ENCODE results near the gene OPCML.

OPCML gene

DNA sequence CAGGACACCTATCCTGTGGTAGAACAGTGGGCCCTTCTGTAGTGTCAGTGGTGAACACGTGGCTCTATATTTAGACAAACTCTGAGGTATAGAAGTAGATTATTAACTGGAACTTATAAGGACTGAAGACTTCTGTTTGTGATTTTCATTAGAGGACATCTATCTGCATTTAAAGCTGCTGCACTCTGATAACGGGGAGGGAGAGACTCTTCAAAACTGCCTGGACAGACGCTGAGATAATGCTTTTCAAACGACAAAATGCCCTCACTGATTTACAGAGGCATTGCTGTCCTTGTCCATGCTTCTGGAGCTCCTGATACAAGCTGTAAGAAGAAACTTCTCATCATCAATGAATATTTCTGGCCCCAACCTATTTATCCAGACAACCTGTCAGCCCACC, 425.2 kb downstream of the OPCML start:
- TF ChIP-seq ZNF70 (CRISPR knock-in tag; IDR thresholded peaks at IDR 0.05) (no peak), TCF4 (CRISPR knock-in tag; IDR thresholded peaks at IDR 0.05; ENCODE audit: borderline replicate concordance) (no peak), ZC3H10 (CRISPR knock-in tag; IDR thresholded peaks at IDR 0.05) (no peak), RARB (CRISPR knock-in tag; IDR thresholded peaks at IDR 0.05) (no peak), TOX (CRISPR knock-in tag; IDR thresholded peaks at IDR 0.05; ENCODE audit: borderline replicate concordance) (no peak), ZNF8 (CRISPR knock-in tag; IDR thresholded peaks at IDR 0.05) (no peak), GLIS3 (CRISPR knock-in tag; IDR thresholded peaks at IDR 0.05) (no peak), ISL1 (CRISPR knock-in tag; IDR thresholded peaks at IDR 0.05) (no peak), ZFP3 (CRISPR knock-in tag; IDR thresholded peaks at IDR 0.05) (no peak), CSDC2 (CRISPR knock-in tag; IDR thresholded peaks at IDR 0.05) (no peak), OSR1 (CRISPR knock-in tag; IDR thresholded peaks at IDR 0.05) (no peak), SNAI2 (CRISPR knock-in tag; IDR thresholded peaks at IDR 0.05) (no peak), ZNF565 (CRISPR knock-in tag; conservative IDR thresholded peaks at IDR 0.05; ENCODE audit: low read depth) (no peak)
- TF ChIP-seq, protein P1, sequence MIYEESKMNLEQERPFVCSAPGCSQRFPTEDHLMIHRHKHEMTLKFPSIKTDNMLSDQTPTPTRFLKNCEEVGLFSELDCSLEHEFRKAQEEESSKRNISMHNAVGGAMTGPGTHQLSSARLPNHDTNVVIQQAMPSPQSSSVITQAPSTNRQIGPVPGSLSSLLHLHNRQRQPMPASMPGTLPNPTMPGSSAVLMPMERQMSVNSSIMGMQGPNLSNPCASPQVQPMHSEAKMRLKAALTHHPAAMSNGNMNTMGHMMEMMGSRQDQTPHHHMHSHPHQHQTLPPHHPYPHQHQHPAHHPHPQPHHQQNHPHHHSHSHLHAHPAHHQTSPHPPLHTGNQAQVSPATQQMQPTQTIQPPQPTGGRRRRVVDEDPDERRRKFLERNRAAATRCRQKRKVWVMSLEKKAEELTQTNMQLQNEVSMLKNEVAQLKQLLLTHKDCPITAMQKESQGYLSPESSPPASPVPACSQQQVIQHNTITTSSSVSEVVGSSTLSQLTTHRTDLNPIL (CRISPR knock-in tag; IDR thresholded peaks at IDR 0.05; ENCODE audit: low read depth), result no peak
- TF ChIP-seq, protein P2, sequence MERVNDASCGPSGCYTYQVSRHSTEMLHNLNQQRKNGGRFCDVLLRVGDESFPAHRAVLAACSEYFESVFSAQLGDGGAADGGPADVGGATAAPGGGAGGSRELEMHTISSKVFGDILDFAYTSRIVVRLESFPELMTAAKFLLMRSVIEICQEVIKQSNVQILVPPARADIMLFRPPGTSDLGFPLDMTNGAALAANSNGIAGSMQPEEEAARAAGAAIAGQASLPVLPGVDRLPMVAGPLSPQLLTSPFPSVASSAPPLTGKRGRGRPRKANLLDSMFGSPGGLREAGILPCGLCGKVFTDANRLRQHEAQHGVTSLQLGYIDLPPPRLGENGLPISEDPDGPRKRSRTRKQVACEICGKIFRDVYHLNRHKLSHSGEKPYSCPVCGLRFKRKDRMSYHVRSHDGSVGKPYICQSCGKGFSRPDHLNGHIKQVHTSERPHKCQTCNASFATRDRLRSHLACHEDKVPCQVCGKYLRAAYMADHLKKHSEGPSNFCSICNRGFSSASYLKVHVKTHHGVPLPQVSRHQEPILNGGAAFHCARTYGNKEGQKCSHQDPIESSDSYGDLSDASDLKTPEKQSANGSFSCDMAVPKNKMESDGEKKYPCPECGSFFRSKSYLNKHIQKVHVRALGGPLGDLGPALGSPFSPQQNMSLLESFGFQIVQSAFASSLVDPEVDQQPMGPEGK (CRISPR knock-in tag; IDR thresholded peaks at IDR 0.05; ENCODE audit: borderline replicate concordance), result no peak
- TF ChIP-seq, protein P3, sequence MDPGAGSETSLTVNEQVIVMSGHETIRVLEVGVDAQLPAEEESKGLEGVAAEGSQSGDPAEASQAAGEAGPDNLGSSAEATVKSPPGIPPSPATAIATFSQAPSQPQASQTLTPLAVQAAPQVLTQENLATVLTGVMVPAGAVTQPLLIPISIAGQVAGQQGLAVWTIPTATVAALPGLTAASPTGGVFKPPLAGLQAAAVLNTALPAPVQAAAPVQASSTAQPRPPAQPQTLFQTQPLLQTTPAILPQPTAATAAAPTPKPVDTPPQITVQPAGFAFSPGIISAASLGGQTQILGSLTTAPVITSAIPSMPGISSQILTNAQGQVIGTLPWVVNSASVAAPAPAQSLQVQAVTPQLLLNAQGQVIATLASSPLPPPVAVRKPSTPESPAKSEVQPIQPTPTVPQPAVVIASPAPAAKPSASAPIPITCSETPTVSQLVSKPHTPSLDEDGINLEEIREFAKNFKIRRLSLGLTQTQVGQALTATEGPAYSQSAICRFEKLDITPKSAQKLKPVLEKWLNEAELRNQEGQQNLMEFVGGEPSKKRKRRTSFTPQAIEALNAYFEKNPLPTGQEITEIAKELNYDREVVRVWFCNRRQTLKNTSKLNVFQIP (CRISPR knock-in tag; IDR thresholded peaks at IDR 0.05; ENCODE audit: borderline replicate concordance, low read depth), result no peak
- TF ChIP-seq, protein P4, sequence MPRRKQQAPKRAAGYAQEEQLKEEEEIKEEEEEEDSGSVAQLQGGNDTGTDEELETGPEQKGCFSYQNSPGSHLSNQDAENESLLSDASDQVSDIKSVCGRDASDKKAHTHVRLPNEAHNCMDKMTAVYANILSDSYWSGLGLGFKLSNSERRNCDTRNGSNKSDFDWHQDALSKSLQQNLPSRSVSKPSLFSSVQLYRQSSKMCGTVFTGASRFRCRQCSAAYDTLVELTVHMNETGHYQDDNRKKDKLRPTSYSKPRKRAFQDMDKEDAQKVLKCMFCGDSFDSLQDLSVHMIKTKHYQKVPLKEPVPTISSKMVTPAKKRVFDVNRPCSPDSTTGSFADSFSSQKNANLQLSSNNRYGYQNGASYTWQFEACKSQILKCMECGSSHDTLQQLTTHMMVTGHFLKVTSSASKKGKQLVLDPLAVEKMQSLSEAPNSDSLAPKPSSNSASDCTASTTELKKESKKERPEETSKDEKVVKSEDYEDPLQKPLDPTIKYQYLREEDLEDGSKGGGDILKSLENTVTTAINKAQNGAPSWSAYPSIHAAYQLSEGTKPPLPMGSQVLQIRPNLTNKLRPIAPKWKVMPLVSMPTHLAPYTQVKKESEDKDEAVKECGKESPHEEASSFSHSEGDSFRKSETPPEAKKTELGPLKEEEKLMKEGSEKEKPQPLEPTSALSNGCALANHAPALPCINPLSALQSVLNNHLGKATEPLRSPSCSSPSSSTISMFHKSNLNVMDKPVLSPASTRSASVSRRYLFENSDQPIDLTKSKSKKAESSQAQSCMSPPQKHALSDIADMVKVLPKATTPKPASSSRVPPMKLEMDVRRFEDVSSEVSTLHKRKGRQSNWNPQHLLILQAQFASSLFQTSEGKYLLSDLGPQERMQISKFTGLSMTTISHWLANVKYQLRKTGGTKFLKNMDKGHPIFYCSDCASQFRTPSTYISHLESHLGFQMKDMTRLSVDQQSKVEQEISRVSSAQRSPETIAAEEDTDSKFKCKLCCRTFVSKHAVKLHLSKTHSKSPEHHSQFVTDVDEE (CRISPR knock-in tag; IDR thresholded peaks at IDR 0.05), result no peak
- no peak for ATAC-seq

DNA sequence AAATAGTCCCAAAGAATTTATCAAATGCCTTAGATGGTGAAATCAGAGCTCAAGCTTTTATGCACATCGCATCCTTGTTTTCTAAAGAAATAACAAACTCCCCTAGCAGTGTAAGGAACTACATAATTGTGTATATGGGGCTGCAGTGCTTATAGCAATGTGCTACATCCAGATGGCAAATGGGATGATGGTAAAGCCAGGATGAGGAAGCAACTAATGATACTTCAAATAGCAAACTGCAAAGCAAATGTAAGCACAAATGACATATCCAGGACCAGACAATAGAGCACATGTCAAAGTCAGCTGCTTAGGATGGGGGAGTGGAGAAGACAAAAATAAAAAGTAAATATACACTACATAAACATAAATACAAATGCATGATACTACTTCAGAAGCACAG, 425.9 kb downstream of the OPCML start:
- no peak for TF ChIP-seq TCF4 (CRISPR knock-in tag; IDR thresholded peaks at IDR 0.05; ENCODE audit: borderline replicate concordance)
- TF ChIP-seq, protein P1 (CRISPR knock-in tag; IDR thresholded peaks at IDR 0.05; ENCODE audit: low read depth), result no peak
- TF ChIP-seq ESRRG (CRISPR knock-in tag; IDR thresholded peaks at IDR 0.05), result no peak
- no peak for TF ChIP-seq OSR1 (CRISPR knock-in tag; IDR thresholded peaks at IDR 0.05)
- ATAC-seq, result no peak

DNA sequence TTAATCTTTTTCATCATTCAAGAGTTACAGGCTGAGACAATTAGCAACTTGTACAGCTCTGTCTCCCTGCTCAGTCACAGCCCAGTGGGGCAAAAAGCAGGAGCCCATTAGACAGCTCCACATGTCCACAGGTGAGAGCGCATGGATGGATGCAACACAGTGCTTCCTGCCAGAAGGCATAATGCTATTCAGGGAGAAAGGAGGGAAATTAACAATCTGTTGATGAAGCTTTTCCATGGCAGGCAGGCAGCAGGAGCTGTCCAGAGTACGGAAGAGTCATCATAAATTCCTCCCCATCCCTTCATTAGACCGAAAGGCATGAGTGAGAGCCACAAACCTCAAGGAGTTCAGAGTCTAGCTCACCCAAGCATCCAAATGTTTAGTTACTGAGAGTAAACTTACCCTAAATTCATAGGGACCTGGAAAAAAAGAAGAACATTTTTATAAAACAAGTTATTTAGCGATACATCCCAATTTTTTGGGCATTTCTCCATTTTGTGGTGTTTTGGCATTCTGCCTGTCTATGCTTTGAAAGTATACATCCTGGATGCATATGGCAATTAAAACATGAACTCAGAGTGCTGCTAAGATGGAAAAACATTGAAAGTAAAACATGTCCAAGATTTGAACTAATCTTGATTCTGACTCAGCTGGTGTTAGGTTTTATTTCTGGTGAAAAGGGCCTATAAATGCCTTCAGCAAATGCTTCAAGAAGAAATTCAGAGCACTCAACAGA, 428.1 kb downstream of the OPCML start:
- no peak for ATAC-seq
- no peak for TF ChIP-seq TCF4 (CRISPR knock-in tag; IDR thresholded peaks at IDR 0.05; ENCODE audit: borderline replicate concordance)
- TF ChIP-seq, protein P5, sequence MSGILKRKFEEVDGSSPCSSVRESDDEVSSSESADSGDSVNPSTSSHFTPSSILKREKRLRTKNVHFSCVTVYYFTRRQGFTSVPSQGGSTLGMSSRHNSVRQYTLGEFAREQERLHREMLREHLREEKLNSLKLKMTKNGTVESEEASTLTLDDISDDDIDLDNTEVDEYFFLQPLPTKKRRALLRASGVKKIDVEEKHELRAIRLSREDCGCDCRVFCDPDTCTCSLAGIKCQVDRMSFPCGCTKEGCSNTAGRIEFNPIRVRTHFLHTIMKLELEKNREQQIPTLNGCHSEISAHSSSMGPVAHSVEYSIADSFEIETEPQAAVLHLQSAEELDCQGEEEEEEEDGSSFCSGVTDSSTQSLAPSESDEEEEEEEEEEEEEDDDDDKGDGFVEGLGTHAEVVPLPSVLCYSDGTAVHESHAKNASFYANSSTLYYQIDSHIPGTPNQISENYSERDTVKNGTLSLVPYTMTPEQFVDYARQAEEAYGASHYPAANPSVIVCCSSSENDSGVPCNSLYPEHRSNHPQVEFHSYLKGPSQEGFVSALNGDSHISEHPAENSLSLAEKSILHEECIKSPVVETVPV (CRISPR knock-in tag; IDR thresholded peaks at IDR 0.05), result no peak
- TF ChIP-seq ZNF565 (CRISPR knock-in tag; conservative IDR thresholded peaks at IDR 0.05; ENCODE audit: low read depth), result no peak
- TF ChIP-seq, protein P4 (CRISPR knock-in tag; IDR thresholded peaks at IDR 0.05), result no peak
- TF ChIP-seq ESRRG (CRISPR knock-in tag; IDR thresholded peaks at IDR 0.05), result no peak
- no peak for TF ChIP-seq GLIS3 (CRISPR knock-in tag; IDR thresholded peaks at IDR 0.05)
- TF ChIP-seq, protein P2 (CRISPR knock-in tag; IDR thresholded peaks at IDR 0.05; ENCODE audit: borderline replicate concordance), result no peak

Measured in SK-N-SH treated with all-trans-retinoic acid at 6 μM for 48 hours (cell line).